H9 (cell line): ENCODE measurements around the gene ZMYND8. TPM values are rescaled to one million over a fixed set of nuclear protein-coding genes. Genes with fewer than 3 reads are reported as not detected.
A peak's percentile ranks its signal among the peaks of the same experiment; 100 is the strongest.

Source experiments
- DNase-seq: peaks from one replicate; pipeline ENCODE4 v3.0.0-alpha.2; 2017
- H2AFZ ChIP-seq: one replicate; pipeline ENCODE4 v1.6.1; 2013; ENCODE audit warnings: mild to moderate bottlenecking, low read length, control low read depth, moderate library complexity
- H2AK5ac ChIP-seq: 2 replicates; pipeline ENCODE4 v1.6.1; 2013; ENCODE audit warnings: low read length, control low read depth, mixed read lengths; ENCODE audit not compliant: insufficient read length
- H2BK120ac ChIP-seq: one replicate; pipeline ENCODE4 v1.6.1; 2013; ENCODE audit warnings: low read depth, mild to moderate bottlenecking, low read length, control low read depth, inconsistent platforms; ENCODE audit not compliant: poor library complexity, severe bottlenecking
- H2BK12ac ChIP-seq: 2 replicates; pipeline ENCODE4 v1.6.1; 2013; ENCODE audit warnings: low read length, control low read depth, mixed read lengths, low read depth; ENCODE audit not compliant: insufficient read length
- H2BK15ac ChIP-seq: 2 replicates; pipeline ENCODE4 v1.6.1; 2013; ENCODE audit warnings: low read depth, low read length, control low read depth
- H2BK20ac ChIP-seq: one replicate; pipeline ENCODE4 v1.6.1; 2013; ENCODE audit warnings: low read depth, mild to moderate bottlenecking, low read length, control low read depth, inconsistent platforms; ENCODE audit not compliant: poor library complexity, severe bottlenecking
- H2BK5ac ChIP-seq: 2 replicates; pipeline ENCODE4 v1.6.1; 2013; ENCODE audit warnings: low read length, control low read depth, mixed read lengths; ENCODE audit not compliant: insufficient read length
- H3K14ac ChIP-seq: 2 replicates; pipeline ENCODE4 v1.6.1; 2013; ENCODE audit warnings: low read length, control low read depth; ENCODE audit not compliant: insufficient read depth
- H3K18ac ChIP-seq: 2 replicates; pipeline ENCODE4 v1.6.1; 2013; ENCODE audit warnings: low read depth, mild to moderate bottlenecking, mixed read lengths, low read length, control low read depth; ENCODE audit not compliant: insufficient read length
- H3K23ac ChIP-seq: 2 replicates; pipeline ENCODE4 v1.6.1; 2013; ENCODE audit warnings: low read length, control low read depth, mixed read lengths, low read depth; ENCODE audit not compliant: insufficient read length
- H3K23me2 ChIP-seq: 2 replicates; pipeline ENCODE4 v1.6.1; 2013; ENCODE audit warnings: low read depth, mild to moderate bottlenecking, mixed read lengths, low read length, control low read depth; ENCODE audit not compliant: insufficient read length, poor library complexity, severe bottlenecking
- H3K27ac ChIP-seq: 2 replicates; pipeline ENCODE4 v1.5.1; 2013; ENCODE audit warnings: low read length, control low read depth, mixed read lengths, low read depth; ENCODE audit not compliant: insufficient read length
- H3K27me3 ChIP-seq: 2 replicates; pipeline ENCODE4 v1.6.1; 2013; ENCODE audit warnings: low read length, control low read depth, inconsistent platforms; ENCODE audit not compliant: insufficient read depth
- H3K4ac ChIP-seq: 2 replicates; pipeline ENCODE4 v1.6.1; 2013; ENCODE audit warnings: low read depth, mild to moderate bottlenecking, control low read depth, inconsistent platforms, low read length, moderate library complexity
- H3K4me1 ChIP-seq: 2 replicates; pipeline ENCODE4 v1.6.1; 2013; ENCODE audit warnings: low read length, control low read depth, inconsistent platforms; ENCODE audit not compliant: insufficient read depth
- H3K4me2 ChIP-seq: 2 replicates; pipeline ENCODE4 v1.6.1; 2013; ENCODE audit warnings: low read length, control low read depth, mixed read lengths; ENCODE audit not compliant: insufficient read length, insufficient read depth
- H3K56ac ChIP-seq: 2 replicates; pipeline ENCODE4 v1.6.1; 2013; ENCODE audit warnings: low read depth, mild to moderate bottlenecking, mixed read lengths, low read length, control low read depth; ENCODE audit not compliant: insufficient read length
- H3K79me1 ChIP-seq: 2 replicates; pipeline ENCODE4 v1.6.1; 2013; ENCODE audit warnings: low read depth, mild to moderate bottlenecking, moderate library complexity, low read length, control low read depth, inconsistent platforms; ENCODE audit not compliant: insufficient read depth, poor library complexity, severe bottlenecking
- H3K79me2 ChIP-seq: 2 replicates; pipeline ENCODE4 v1.6.1; 2013; ENCODE audit warnings: low read length, control low read depth, inconsistent platforms; ENCODE audit not compliant: insufficient read depth
- H3K9ac ChIP-seq: 2 replicates; pipeline ENCODE4 v1.6.1; 2013; ENCODE audit warnings: low read length, control low read depth, mixed read lengths; ENCODE audit not compliant: insufficient read length; ENCODE audit errors: extremely low read depth
- H3K9me3 ChIP-seq: one replicate; pipeline ENCODE4 v1.6.1; 2013; ENCODE audit warnings: low read depth, low read length, inconsistent platforms; ENCODE audit not compliant: control insufficient read depth
- H3T11ph ChIP-seq: one replicate; pipeline ENCODE4 v1.6.1; 2013; ENCODE audit warnings: mild to moderate bottlenecking, low read length, control low read depth, inconsistent platforms
- H4K20me1 ChIP-seq: one replicate; pipeline ENCODE4 v1.6.1; 2013; ENCODE audit not compliant: control insufficient read depth, insufficient read length, insufficient read depth
- H4K5ac ChIP-seq: 2 replicates; pipeline ENCODE4 v1.6.1; 2013; ENCODE audit warnings: low read depth, mild to moderate bottlenecking, mixed read lengths, low read length, control low read depth; ENCODE audit not compliant: insufficient read length
- H4K8ac ChIP-seq: replicated peaks from 2 replicates; pipeline ENCODE4 v1.6.1; 2013; ENCODE audit warnings: low read length, control low read depth, mixed read lengths, low read depth; ENCODE audit not compliant: insufficient read length
- H4K91ac ChIP-seq: 2 replicates; pipeline ENCODE4 v1.6.1; 2013; ENCODE audit warnings: low read depth, mild to moderate bottlenecking, moderate library complexity, mixed read lengths, low read length, control low read depth; ENCODE audit not compliant: insufficient read length
- H3K27ac Mint-ChIP-seq, 3 experiments: 2 replicates in 2 of 3; 3 replicates in 1 of 3; pipeline ENCODE4 v1.8.0; 2020 to 2021; ENCODE audit warnings: mixed read lengths in 3 of 3, mild to moderate bottlenecking in 1 of 3, moderate library complexity in 1 of 3
- H3K27me3 Mint-ChIP-seq: 2 replicates; pipeline ENCODE4 v1.8.0; 2021; ENCODE audit warnings: low read depth, mild to moderate bottlenecking, moderate library complexity, mixed read lengths
- H3K36me3 Mint-ChIP-seq, 3 experiments: 2 replicates in 2 of 3; 3 replicates in 1 of 3; pipeline ENCODE4 v1.8.0; 2020 to 2021; ENCODE audit warnings: low read depth in 3 of 3, mixed read lengths in 3 of 3; ENCODE audit not compliant: insufficient read depth in 1 of 3
- H3K4me1 Mint-ChIP-seq, 2 experiments: 2 replicates each; pipeline ENCODE4 v1.8.0; 2020; ENCODE audit warnings: mixed read lengths in 2 of 2
- H3K4me3 Mint-ChIP-seq, 2 experiments: 2 replicates in 1 of 2; 3 replicates in 1 of 2; pipeline ENCODE4 v1.8.0; 2020 to 2021; ENCODE audit warnings: mild to moderate bottlenecking in 2 of 2, mixed read lengths in 2 of 2, moderate library complexity in 1 of 2
- H3K9me3 Mint-ChIP-seq, 2 experiments: 2 replicates in 1 of 2; 3 replicates in 1 of 2; pipeline ENCODE4 v1.8.0; 2020; ENCODE audit warnings: mild to moderate bottlenecking in 2 of 2, mixed read lengths in 2 of 2, moderate library complexity in 1 of 2
- WGBS: extraction: QIAGEN DNeasy Blood & Tissue Kit; methylation state at CpG from one replicate; pipeline ENCODE4 v1.1.7; 2013; ENCODE audit warnings: missing lambda C conversion rate, low lambda C conversion rate, mixed read lengths; ENCODE audit not compliant: insufficient read length; ENCODE audit errors: extremely low coverage; 5-methylcytosine and 5-hydroxymethylcytosine counted together
- total RNA-seq: library from RNA; stranded (reverse); gene quantifications from 2 replicates; pipeline ENCODE4 v1.2.1, GENCODE V29; 2021
- TF ChIP-seq, protein P1 (sequence below): fragments of 200-600 bp; sonication (generic); conservative IDR thresholded peaks from 3 replicates; pipeline ENCODE4 v1.8.0; 2021; ENCODE audit warnings: antibody characterized with exemption, mild to moderate bottlenecking

Gene ZMYND8
- total RNA-seq, 1 experiment from 2014 or later, result 158 TPM

DNA sequence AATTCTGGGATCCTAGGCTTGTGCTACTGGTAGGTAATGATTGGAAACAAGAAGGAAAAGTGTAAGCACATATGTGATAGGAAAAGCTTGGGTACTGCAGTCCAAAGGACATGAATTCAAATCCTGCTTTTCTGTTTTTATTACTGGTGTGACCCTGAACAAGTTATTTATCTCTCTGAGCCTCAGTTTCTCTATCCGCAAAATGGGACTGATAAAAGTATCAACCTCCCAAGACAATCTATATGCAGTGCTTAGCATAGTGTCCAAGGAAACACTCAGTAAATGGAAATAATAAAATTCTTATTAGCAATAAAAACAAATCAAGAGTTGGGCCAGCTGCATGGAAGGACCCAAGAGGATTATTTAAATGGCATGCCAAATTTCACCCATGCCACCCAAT, 108.5 kb downstream of the ZMYND8 start:
- Histone ChIP-seq H3K18ac (no peak overlapping the region), H3K4ac (no peak overlapping the region), H3K4me2 (no peak overlapping the region), H3K4me1 (no peaks in the 10 kb centered on the region), H3K9me3 (no peaks in the 10 kb centered on the region), H4K20me1 (peaks cover 4% of the 10 kb centered on the region), H3K14ac (no peak overlapping the region), H2BK15ac (no peak overlapping the region), H4K91ac (no peak overlapping the region), H3T11ph (no peak overlapping the region), H3K56ac (no peak overlapping the region), H2BK5ac (no peak overlapping the region), H3K23me2 (no peaks in the 10 kb centered on the region), H2AFZ (no peak overlapping the region), H2BK12ac (no peak overlapping the region), H4K8ac (no peak overlapping the region), H2BK20ac (no peak overlapping the region), H3K27me3 (no peaks in the 10 kb centered on the region), H3K27ac (no peak overlapping the region), H3K23ac (no peak overlapping the region), H2BK120ac (no peak overlapping the region), H3K9ac (no peak overlapping the region), H3K79me1 (no peaks in the 10 kb centered on the region), H2AK5ac (no peak overlapping the region), H4K5ac (no peak overlapping the region), H3K79me2 (no peaks in the 10 kb centered on the region)
- peaks cover 37 to 95% (median 86%) of the 10 kb centered on the region in 3 experiments for H3K36me3 Mint-ChIP-seq
- no peak for DNase-seq
- TF ChIP-seq, protein P1, sequence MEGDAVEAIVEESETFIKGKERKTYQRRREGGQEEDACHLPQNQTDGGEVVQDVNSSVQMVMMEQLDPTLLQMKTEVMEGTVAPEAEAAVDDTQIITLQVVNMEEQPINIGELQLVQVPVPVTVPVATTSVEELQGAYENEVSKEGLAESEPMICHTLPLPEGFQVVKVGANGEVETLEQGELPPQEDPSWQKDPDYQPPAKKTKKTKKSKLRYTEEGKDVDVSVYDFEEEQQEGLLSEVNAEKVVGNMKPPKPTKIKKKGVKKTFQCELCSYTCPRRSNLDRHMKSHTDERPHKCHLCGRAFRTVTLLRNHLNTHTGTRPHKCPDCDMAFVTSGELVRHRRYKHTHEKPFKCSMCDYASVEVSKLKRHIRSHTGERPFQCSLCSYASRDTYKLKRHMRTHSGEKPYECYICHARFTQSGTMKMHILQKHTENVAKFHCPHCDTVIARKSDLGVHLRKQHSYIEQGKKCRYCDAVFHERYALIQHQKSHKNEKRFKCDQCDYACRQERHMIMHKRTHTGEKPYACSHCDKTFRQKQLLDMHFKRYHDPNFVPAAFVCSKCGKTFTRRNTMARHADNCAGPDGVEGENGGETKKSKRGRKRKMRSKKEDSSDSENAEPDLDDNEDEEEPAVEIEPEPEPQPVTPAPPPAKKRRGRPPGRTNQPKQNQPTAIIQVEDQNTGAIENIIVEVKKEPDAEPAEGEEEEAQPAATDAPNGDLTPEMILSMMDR, result no peak
- no CpG with 5 or more reads among the region's 1 CpG for WGBS
- H3K27ac Mint-ChIP-seq, result peak overlapping the region in 1 of 3 experiments; percentile 41; a peak in 1 of 7 replicates
- H3K27me3 Mint-ChIP-seq, result no peaks in the 10 kb centered on the region
- peaks cover 0 to 10% of the 10 kb centered on the region in 2 experiments; a peak in 1 of 4 replicates for H3K4me1 Mint-ChIP-seq
- H3K4me3 Mint-ChIP-seq, result no peak overlapping the region
- no peaks in the 10 kb centered on the region for H3K9me3 Mint-ChIP-seq
